HUES48 (cell line): Measurements from ENCODE around the gene IL20RA.

Experiments
- H3K27ac ChIP-seq: one replicate; pipeline ENCODE4 v1.7.0; 2013; ENCODE audit warnings: low read depth, low read length, inconsistent platforms
- H3K27me3 ChIP-seq: 2 replicates; pipeline ENCODE4 v1.6.1; 2013; ENCODE audit warnings: mild to moderate bottlenecking, low read length; ENCODE audit not compliant: control insufficient read depth, insufficient read depth
- H3K36me3 ChIP-seq: 2 replicates; pipeline ENCODE4 v1.6.1; 2013; ENCODE audit warnings: low read length; ENCODE audit not compliant: control insufficient read depth, insufficient read depth
- H3K4me1 ChIP-seq: 2 replicates; pipeline ENCODE4 v1.6.1; 2013; ENCODE audit warnings: mild to moderate bottlenecking, low read length; ENCODE audit not compliant: control insufficient read depth, insufficient read depth
- H3K4me3 ChIP-seq: 2 replicates; pipeline ENCODE4 v1.5.1; 2013; ENCODE audit warnings: mild to moderate bottlenecking, low read depth, low read length
- H3K9ac ChIP-seq: 2 replicates; pipeline ENCODE4 v1.6.1; 2013; ENCODE audit warnings: mild to moderate bottlenecking, low read depth, low read length, moderate library complexity
- H3K9me3 ChIP-seq: 2 replicates; pipeline ENCODE4 v1.6.1; 2013; ENCODE audit warnings: low read length; ENCODE audit not compliant: control insufficient read depth, insufficient read depth

IL20RA gene

GRCh38 chr6:137043710-137044365, 927 bp downstream of the IL20RA start:
- no peaks in the 10 kb centered on the region for H3K4me1 ChIP-seq
- H3K27me3 ChIP-seq = peaks cover 51% of the 10 kb centered on the region
- H3K4me3 ChIP-seq = peak overlapping the region; percentile 79
- H3K27ac ChIP-seq = no peak overlapping the region
- H3K36me3 ChIP-seq = no peaks in the 10 kb centered on the region
- H3K9ac ChIP-seq = peak overlapping the region; percentile 4; the same call in 1 of the 2 replicates
- no peaks in the 10 kb centered on the region for H3K9me3 ChIP-seq

GRCh38 chr6:137040393-137040792, 4.4 kb downstream of the IL20RA start:
- no peaks in the 10 kb centered on the region for H3K36me3 ChIP-seq
- H3K4me3 ChIP-seq = no peak overlapping the region
- H3K27ac ChIP-seq = no peak overlapping the region
- H3K27me3 ChIP-seq = peaks cover 34% of the 10 kb centered on the region
- no peaks in the 10 kb centered on the region for H3K4me1 ChIP-seq
- no peak overlapping the region for H3K9ac ChIP-seq
- H3K9me3 ChIP-seq = no peaks in the 10 kb centered on the region

GRCh38 chr6:137039010-137039409, 5.8 kb downstream of the IL20RA start:
- H3K27ac ChIP-seq = no peak overlapping the region
- H3K4me1 ChIP-seq = no peaks in the 10 kb centered on the region
- no peaks in the 10 kb centered on the region for H3K9me3 ChIP-seq
- no peaks in the 10 kb centered on the region for H3K36me3 ChIP-seq
- H3K9ac ChIP-seq = no peak overlapping the region
- H3K27me3 ChIP-seq = peaks cover 20% of the 10 kb centered on the region
- H3K4me3 ChIP-seq = no peak overlapping the region

GRCh38 chr6:137036566-137037300, 8.0 kb downstream of the IL20RA start:
- H3K27ac ChIP-seq = no peak overlapping the region
- no peaks in the 10 kb centered on the region for H3K4me1 ChIP-seq
- no peaks in the 10 kb centered on the region for H3K27me3 ChIP-seq
- H3K4me3 ChIP-seq = no peak overlapping the region
- no peaks in the 10 kb centered on the region for H3K36me3 ChIP-seq
- no peak overlapping the region for H3K9ac ChIP-seq
- no peaks in the 10 kb centered on the region for H3K9me3 ChIP-seq

GRCh38 chr6:137033828-137034227, 10.9 kb downstream of the IL20RA start:
- Histone ChIP-seq H3K36me3 (no peaks in the 10 kb centered on the region), H3K27ac (no peak overlapping the region), H3K9ac (no peak overlapping the region), H3K9me3 (no peaks in the 10 kb centered on the region), H3K4me1 (no peaks in the 10 kb centered on the region), H3K27me3 (no peaks in the 10 kb centered on the region), H3K4me3 (no peak overlapping the region)

- H3K9ac ChIP-seq = no peak overlapping the region
- H3K4me3 ChIP-seq = no peak overlapping the region
- no peaks in the 10 kb centered on the region for H3K9me3 ChIP-seq
- no peaks in the 10 kb centered on the region for H3K36me3 ChIP-seq
- no peak overlapping the region for H3K27ac ChIP-seq
- no peaks in the 10 kb centered on the region for H3K4me1 ChIP-seq
- no peaks in the 10 kb centered on the region for H3K27me3 ChIP-seq
Observed at GRCh38 chr6:137031122-137031521, 13.6 kb downstream of the IL20RA start.

- Histone ChIP-seq H3K4me1 (no peaks in the 10 kb centered on the region), H3K36me3 (no peaks in the 10 kb centered on the region), H3K27ac (no peak overlapping the region), H3K9ac (no peak overlapping the region), H3K4me3 (no peak overlapping the region), H3K27me3 (no peaks in the 10 kb centered on the region), H3K9me3 (no peaks in the 10 kb centered on the region)
Observed at GRCh38 chr6:137028912-137029311, 15.9 kb downstream of the IL20RA start.

GRCh38 chr6:137025786-137026730, 18.7 kb downstream of the IL20RA start:
- Histone ChIP-seq H3K36me3 (no peaks in the 10 kb centered on the region), H3K4me1 (no peaks in the 10 kb centered on the region), H3K9ac (no peak overlapping the region), H3K27me3 (no peaks in the 10 kb centered on the region), H3K27ac (no peak overlapping the region), H3K9me3 (no peaks in the 10 kb centered on the region), H3K4me3 (no peak overlapping the region)

- Histone ChIP-seq H3K4me3 (no peak overlapping the region), H3K9me3 (no peaks in the 10 kb centered on the region; the same call in 1 of the 2 replicates), H3K36me3 (no peaks in the 10 kb centered on the region), H3K27ac (no peak overlapping the region), H3K4me1 (no peaks in the 10 kb centered on the region), H3K9ac (no peak overlapping the region), H3K27me3 (no peaks in the 10 kb centered on the region)
Observed at GRCh38 chr6:137024237-137024990, 20.4 kb downstream of the IL20RA start.

GRCh38 chr6:137020776-137021175, 24.0 kb downstream of the IL20RA start:
- Histone ChIP-seq H3K27ac (no peak overlapping the region), H3K27me3 (no peaks in the 10 kb centered on the region), H3K9me3 (no peaks in the 10 kb centered on the region; the same call in 1 of the 2 replicates), H3K4me3 (no peak overlapping the region), H3K4me1 (no peaks in the 10 kb centered on the region), H3K36me3 (no peaks in the 10 kb centered on the region), H3K9ac (no peak overlapping the region)
